ENCODE results near the gene EXOSC1.
"Not testable (repeated sequence)": the region's sequence is repeated elsewhere in the genome, so short reads cannot be mapped to it uniquely, and the experiment has no call there.

EXOSC1 gene

DNA sequence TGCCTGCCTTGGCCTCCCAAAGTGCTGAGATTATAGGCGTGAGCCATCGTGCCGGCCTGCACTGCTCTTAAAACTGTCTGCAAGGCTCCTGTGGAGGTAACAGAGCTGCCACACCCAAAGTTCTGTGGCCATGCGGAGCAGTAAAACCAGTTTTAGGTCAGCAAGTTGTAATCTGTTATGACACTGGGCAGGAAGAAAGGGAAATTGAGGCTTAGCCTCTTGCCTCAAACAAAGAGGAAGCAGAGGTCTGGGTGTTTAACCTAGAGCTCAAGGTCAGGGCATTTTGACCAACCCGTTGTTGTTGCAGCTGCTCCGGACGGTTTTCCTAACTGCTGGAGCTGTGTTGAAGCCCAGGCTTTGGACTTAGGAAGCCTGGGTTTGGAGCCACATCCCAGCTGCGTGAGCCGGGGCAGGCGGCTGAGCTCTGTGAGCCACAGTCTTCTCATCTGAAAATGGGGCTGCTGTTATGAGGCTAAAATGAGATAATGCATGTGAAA is 37.3 kb downstream of the EXOSC1 start:
- DNase-seq (ENCODE audit: low read depth, low spot score): peak; percentile 48

DNA sequence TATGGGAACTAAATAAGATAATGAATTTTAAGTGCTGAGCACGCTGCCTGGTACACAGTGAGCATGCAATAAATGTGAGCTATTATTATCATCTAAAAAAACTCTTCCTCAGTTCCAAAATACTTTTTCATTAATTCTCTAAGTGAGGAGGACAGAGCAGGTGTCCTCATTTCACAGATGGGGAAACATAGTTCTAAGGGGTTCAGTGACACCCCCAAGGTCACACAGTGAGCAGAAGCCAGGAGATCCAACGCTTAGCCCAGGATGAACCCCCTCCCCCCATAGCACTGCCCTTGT is 37.9 kb downstream of the EXOSC1 start:
- DNase-seq (ENCODE audit: low read depth, low spot score): no peak

DNA sequence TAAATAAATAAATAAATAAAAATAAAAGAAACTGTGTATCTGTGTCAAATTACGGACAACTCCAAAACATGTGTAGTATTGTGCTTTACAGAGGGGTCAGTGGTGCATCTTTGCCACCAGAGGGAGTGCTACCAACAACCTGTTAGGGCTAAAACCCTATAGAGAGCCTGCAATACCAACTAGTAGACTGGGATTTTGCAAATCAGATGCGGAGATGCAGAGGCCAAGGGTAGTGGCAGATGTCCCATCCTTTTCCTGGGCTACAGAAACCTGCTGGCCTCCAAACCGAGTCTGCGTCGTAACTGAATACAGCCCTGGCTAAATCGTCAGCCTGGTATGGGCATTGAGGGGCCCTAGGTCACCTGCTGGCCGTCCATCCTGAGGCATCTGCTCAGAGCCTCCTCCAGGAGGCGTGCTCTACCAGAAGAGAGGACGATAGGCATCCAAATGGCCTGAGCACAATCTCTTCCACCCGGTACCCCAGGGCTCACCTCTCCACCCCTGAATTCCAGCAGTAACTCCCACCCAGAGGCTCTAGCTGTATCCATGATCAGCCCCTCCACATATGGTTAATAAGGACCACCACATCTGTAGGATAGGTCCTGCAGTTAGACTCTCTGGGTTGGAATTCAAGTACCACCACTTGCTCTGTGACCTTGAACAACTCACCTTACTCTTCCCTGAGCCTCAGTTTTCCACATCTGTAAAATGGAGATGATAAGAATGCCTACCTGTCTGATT is 38.4 kb downstream of the EXOSC1 start:
- peak; percentile 92 for DNase-seq (ENCODE audit: low read depth, low spot score)

DNA sequence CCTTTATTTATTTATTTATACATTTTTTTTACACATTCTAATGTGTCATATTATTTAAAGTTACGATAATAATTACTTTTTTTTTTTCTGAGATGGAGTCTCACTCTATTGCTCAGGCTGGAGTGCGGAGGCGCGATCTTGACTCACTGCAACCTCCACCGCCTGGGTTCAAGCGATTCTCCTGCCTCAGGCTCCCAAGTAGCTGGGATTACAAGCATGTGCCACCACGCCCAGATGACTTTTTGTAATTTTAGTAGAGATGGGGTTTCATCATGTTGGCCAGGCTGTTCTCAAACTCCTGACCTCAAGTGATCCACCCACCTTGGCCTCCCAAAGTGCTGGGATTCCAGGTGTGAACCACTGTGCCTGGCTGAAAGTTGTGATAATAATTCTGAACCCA is 39.3 kb downstream of the EXOSC1 start:
- DNase-seq (ENCODE audit: low read depth, low spot score): not testable (repeated sequence)

DNA sequence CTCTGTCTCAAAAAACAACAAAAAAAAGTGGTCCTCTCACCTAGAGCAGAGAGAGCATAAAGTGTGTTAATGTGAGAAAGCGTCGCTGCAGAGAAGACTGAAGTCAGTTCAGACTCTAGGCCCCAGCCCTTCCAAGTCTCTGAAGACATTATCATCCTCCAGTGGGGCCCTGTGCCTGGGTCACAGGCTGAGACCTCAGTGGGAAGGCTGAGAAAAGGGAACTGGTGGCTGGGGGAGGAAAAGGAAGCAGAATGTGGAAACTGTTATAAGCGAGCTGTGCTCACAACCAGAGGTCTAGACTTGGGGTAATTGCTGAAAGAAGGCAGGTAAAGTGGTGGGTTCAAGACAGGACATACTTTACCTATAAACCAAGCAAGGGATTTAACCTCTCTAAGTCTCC is 39.7 kb downstream of the EXOSC1 start:
- no peak for DNase-seq (ENCODE audit: low read depth, low spot score)

DNA sequence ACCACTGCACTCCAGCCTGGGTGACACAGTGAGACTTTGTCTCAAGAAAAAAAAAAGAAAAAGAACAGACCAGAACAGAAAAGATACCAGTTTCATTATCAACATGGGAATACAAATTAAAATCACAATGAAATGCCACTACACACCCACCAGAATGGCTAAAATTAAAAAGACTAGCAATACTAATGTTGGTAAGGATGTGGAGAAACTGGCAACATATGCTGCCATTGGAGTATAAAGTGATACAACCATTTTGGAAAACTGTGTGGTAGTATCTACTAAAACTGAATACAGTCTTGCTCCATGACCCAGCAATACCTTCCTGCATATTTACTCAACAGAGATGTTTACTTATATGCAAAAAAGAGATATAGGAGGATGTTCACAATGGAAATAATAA is 41.8 kb downstream of the EXOSC1 start:
- DNase-seq (ENCODE audit: low read depth, low spot score): no peak

DNA sequence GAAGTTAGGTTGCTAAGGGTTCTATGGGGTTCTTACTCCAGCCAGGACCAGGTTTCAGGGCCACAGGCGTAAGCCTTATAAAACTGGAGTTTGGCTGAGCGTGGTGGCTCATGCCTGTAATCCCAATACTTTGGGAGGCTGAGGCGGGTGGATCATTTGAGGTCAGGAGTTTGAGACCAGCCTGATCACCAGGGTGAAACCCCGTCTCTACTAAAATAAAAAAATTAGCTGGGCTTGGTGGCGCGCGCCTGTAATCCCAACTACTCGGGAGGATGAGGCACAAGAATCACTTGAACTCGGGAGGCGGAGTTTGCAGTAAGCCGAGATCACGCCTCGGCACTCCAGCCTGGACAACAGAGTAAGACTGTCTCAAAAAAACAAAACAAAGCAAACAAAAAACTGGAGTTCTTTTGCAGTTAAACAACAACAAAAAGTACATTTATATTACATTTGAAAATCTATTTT is 44.3 kb downstream of the EXOSC1 start:
- DNase-seq (ENCODE audit: low read depth, low spot score): no peak

DNA sequence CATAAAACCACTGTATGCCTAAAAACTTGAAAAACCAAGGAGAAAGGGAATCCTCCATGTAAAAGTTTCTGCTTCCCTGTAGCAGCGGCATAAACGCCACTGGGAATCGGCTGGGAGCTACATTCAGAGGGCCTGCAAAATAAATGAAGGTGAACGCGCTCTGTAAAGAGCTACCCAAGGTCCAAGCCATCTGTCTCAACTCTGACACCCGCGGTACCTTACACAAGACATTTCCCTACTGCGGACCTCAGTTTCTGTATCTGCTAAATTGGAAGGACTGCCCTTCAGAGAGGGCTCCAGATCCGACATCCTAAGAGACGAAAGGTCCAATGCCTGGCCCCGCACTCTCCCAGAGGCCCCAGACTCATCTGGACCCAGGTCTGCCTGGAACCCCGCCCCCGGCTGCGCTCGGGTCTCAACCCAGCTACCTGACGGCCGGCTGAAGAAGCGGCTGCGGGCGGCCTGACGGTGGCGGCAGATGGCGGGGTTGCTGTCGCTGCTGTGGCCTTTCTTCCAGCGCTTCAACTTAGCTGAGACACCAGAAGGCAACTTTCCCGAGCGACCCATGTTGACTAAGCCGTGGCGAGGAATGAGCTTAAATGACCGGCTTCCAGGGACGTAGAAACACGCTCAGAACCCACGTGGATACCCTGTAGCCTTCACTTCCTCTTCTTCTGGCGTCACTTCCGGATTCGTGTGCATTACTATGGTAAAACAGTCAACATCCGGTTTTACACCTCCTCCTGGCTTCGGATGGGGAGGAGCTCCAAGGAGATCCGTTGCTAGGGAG is 44.9 kb downstream of the EXOSC1 start, which contains the start of gene RRP12:
Gene RRP12, minus strand, starts transcription at position 676 of the 790 bp plus-strand sequence. Its CDS starts 109 bp downstream, at position 567.
- DNase-seq (ENCODE audit: low read depth, low spot score): peak; percentile 96

DNA sequence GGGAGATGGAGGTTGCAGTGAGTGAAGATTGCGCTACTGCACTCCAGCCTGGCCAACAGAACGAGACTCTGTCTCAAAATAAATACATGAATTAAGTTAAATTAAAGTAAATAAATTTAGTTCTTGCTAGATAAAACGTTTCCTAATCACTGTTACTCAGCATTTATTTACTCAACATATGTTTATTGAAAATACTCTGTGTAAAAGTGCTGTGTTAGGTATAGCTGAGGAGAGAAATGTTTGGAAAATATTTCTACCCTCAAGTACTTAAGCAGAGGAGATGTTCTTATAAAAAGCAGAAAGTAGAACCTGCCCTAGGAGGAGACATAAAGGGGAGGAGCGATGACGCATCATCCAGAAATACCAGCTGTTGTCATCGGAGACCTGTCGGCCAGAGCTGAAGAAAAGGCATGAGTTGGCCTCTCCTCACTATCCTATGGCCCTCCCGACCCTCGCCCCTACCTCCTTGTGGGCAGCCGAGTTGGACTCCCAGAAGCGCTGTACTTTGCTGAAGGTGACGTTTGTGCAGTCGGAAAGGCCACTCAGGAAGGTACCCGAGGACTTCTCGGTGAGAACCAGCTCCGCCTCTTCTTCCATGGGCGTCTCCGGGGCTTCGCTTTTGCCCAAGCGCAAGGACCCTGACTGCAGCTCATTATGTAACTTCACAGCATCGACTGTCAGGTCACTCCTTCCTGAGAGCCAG is 45.8 kb downstream of the EXOSC1 start:
- peak; percentile 73 for DNase-seq (ENCODE audit: low read depth, low spot score)

DNA sequence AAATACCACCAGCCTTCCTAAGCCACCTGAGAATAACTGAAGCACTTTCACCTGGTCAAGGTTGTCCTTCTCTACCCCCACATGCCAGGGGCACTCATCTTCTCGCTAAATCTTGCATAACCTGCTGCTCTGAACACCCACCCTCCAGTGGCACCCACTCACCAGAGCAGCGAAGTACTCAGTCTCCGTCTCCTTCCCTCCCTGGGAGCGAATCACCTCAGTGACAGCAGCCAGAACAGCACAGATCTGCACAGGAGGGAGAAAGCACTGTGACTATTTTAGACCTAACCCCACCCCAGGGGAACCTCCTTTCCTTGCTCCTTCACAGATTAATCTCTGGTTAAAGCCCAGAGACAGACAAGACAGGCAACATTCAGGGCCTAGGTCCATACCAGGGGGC is 49.8 kb downstream of the EXOSC1 start:
- DNase-seq (ENCODE audit: low read depth, low spot score): no peak

DNA sequence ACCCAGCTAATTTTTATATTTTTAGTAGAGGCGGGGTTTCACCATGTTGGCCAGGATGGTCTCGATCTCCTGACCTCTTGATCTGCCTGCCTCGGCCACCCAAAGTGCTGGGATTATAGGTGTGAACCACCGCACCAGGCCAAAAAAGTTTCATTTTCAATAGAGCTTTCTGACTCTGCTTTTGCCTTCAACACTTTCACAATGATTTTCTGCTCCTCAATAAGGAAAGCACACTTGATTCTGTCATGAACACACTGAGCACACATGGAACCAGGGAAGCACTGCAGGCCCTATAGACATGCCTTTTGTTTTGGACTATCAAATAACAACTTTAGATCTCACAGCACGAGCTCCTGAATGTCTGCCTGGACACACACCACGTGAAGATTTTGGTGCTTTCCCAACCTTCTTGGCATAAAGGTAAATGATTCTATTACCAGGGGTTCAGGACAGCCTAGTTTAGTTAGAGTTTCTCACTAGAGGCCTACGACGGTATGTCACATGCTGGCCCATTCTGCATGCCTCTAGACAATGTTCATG is 52.7 kb downstream of the EXOSC1 start:
- no peak for DNase-seq (ENCODE audit: low read depth, low spot score)

DNA sequence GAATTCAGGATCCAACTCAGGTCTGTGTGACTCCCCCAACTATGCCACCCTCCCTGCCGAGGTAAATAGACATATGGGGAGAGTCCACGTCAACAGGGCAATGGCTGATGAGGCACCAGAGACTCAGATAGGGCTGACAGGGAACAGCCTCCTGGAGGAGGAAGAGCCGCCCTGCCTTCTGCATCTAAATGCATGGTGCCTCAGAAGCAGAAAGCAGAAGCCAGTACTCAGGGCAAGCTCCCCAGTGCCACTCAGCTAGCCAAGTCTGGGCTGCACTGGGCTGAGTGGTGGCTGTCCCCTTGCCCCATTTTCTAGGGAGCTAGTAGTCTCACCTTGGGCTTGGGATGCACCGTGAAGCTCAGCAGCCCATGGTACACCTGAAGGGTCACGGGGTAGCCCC is 55.7 kb downstream of the EXOSC1 start:
- no peak for DNase-seq (ENCODE audit: low read depth, low spot score)

DNA sequence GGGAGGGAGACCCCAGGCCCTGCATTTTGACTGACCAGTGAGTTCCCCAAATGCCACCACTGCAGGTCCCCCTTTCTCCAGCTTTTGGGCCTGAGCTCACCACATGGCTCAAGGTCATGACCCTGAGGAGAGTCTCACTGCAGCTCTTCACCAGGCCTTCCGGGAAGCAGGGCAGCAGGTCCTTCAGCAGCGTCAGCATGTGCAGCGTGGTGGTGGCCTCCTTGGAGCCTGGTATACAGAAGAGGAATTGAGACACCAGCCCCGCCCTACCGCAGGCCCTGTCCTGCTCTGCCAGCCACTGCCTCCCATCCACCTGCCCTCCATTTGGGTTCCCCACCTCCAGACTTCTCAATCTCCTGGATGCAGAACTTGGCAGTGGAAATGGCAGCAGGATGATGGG is 57.7 kb downstream of the EXOSC1 start:
- DNase-seq (ENCODE audit: low read depth, low spot score): no peak

Measured in ELF-1 (cell line).